ENCODE measurements around the gene NECAP2.
"Not testable (repeated sequence)": the region's sequence is repeated elsewhere in the genome, so short reads cannot be mapped to it uniquely, and the experiment has no call there.

Gene NECAP2

GRCh38 chr1:16430606-16431005 is 9.9 kb upstream of the NECAP2 start:
- peak; percentile 25 for DNase-seq

- DNase-seq, result no peak
Measured at GRCh38 chr1:16433030-16433429, 7.5 kb upstream of the NECAP2 start.

- DNase-seq, result no peak
Measured at GRCh38 chr1:16434007-16434406, 6.5 kb upstream of the NECAP2 start.

- DNase-seq, result no peak
Measured at GRCh38 chr1:16434501-16434900, 6.0 kb upstream of the NECAP2 start.

GRCh38 chr1:16436946-16437474 is 3.5 kb upstream of the NECAP2 start, which contains the start of gene SPATA21:
Gene SPATA21, minus strand, starts transcription at chr1:16437424. Its CDS starts 6,053 bp downstream, at chr1:16431371.
- no peak for DNase-seq

GRCh38 chr1:16438516-16438915 is 2.0 kb upstream of the NECAP2 start:
- DNase-seq, result no peak

- DNase-seq, result no peak
Measured at GRCh38 chr1:16438924-16439323, 1.6 kb upstream of the NECAP2 start.

- peak; percentile 58 for DNase-seq
Measured at GRCh38 chr1:16440131-16440469, 424 bp upstream of the NECAP2 start.

- DNase-seq, result peak; percentile 44
Measured at GRCh38 chr1:16441282-16441665, 750 bp downstream of the NECAP2 start.

- peak; percentile 24 for DNase-seq
Measured at GRCh38 chr1:16442265-16442664, 1.7 kb downstream of the NECAP2 start.

GRCh38 chr1:16442941-16443340 is 2.4 kb downstream of the NECAP2 start:
- DNase-seq, result no peak

- DNase-seq, result peak; percentile 62
Measured at GRCh38 chr1:16443975-16444770, 3.6 kb downstream of the NECAP2 start.

GRCh38 chr1:16445052-16445451 is 4.5 kb downstream of the NECAP2 start:
- no peak for DNase-seq

- DNase-seq, result no peak
Measured at GRCh38 chr1:16446116-16446515, 5.6 kb downstream of the NECAP2 start.

GRCh38 chr1:16447641-16448040 is 7.1 kb downstream of the NECAP2 start:
- no peak for DNase-seq

GRCh38 chr1:16449065-16449464 is 8.5 kb downstream of the NECAP2 start:
- no peak for DNase-seq

- DNase-seq, result no peak
Measured at GRCh38 chr1:16449666-16450065, 9.1 kb downstream of the NECAP2 start.

- no peak for DNase-seq
Measured at GRCh38 chr1:16450863-16451481, 10.4 kb downstream of the NECAP2 start.

GRCh38 chr1:16451841-16452528 is 11.5 kb downstream of the NECAP2 start:
- no peak for DNase-seq

- DNase-seq, result peak; percentile 80
Measured at GRCh38 chr1:16454909-16455308, 14.4 kb downstream of the NECAP2 start.

GRCh38 chr1:16456151-16456550 is 15.6 kb downstream of the NECAP2 start:
- DNase-seq, result not testable (repeated sequence)

GRCh38 chr1:16458831-16459230 is 18.3 kb downstream of the NECAP2 start:
- DNase-seq, result no peak

- DNase-seq, result peak; percentile 55
Measured at GRCh38 chr1:16459352-16459925, 18.9 kb downstream of the NECAP2 start.

All from hematopoietic multipotent progenitor cell treated with erythropoietin and hydrocortisone succinate and interleukin-3 and kit ligand, for 4 days (in vitro differentiated cells).